K562 (cell line): Measurements from ENCODE around the gene ECM1. TPM values are rescaled to one million over a fixed set of nuclear protein-coding genes. Genes with fewer than 3 reads are reported as not detected.

Experiments used
- BCOR ChIP-seq: fragments of 450-650 bp; IDR thresholded peaks from 2 replicates; pipeline ENCODE4 v1.6.1; 2016
- BRF1 ChIP-seq: IDR thresholded peaks from 3 replicates; pipeline ENCODE4 v1.6.1; 2011; ENCODE audit warnings: borderline replicate concordance, mild to moderate bottlenecking; ENCODE audit not compliant: insufficient read length; ENCODE audit errors: extremely low read depth
- DACH1 ChIP-seq: fragments of 450-650 bp; IDR thresholded peaks from 2 replicates; pipeline ENCODE4 v1.6.1; 2018; ENCODE audit not compliant: partially characterized antibody
- FOXK1 ChIP-seq: sonication (generic); formaldehyde crosslinking; IDR thresholded peaks from 2 replicates; pipeline ENCODE4 v1.8.0; 2022; ENCODE audit warnings: missing genetic modification reagents, mild to moderate bottlenecking, borderline replicate concordance
- GABPB2 ChIP-seq: fragments of 250-450 bp; sonication (Bioruptor Pico); conservative IDR thresholded peaks from 2 replicates; pipeline ENCODE4 v1.5.1; 2021; ENCODE audit warnings: mild to moderate bottlenecking
- HDAC8 ChIP-seq: fragments of 450-650 bp; IDR thresholded peaks from 2 replicates; pipeline ENCODE4 v1.6.1; 2016; ENCODE audit warnings: mild to moderate bottlenecking, missing genetic modification characterization, moderate library complexity, missing compliant biosample characterization
- HEY1 ChIP-seq: fragments of 250-450 bp; sonication (Bioruptor Pico); IDR thresholded peaks from 2 replicates; pipeline ENCODE4 v1.5.0; 2020; ENCODE audit warnings: mild to moderate bottlenecking, moderate library complexity, borderline replicate concordance
- KDM1A ChIP-seq, 2 experiments: fragments of 450-650 bp; IDR thresholded peaks; 2 replicates each; pipeline ENCODE4 v1.6.1; 2016; ENCODE audit warnings: mild to moderate bottlenecking in 2 of 2
- KLF13 ChIP-seq: fragments of 450-650 bp; IDR thresholded peaks from 2 replicates; pipeline ENCODE4 v1.6.1; 2016; ENCODE audit warnings: missing genetic modification characterization, low read depth, mild to moderate bottlenecking, missing compliant biosample characterization, moderate library complexity, borderline replicate concordance
- MTF1 ChIP-seq: fragments of 250-450 bp; sonication (Bioruptor Pico); IDR thresholded peaks from 2 replicates; pipeline ENCODE4 v1.9.0; 2021; ENCODE audit warnings: moderate library complexity, mild to moderate bottlenecking, inconsistent platforms, borderline replicate concordance
- NCOR1 ChIP-seq: fragments of 450-650 bp; IDR thresholded peaks from 2 replicates; pipeline ENCODE4 v1.6.1; 2016; ENCODE audit warnings: mild to moderate bottlenecking, moderate library complexity
- NFE2 ChIP-seq: IDR thresholded peaks from 2 replicates; pipeline ENCODE4 v1.6.1; 2014; ENCODE audit warnings: antibody characterized with exemption, low read depth
- PHF21A ChIP-seq: fragments of 450-650 bp; IDR thresholded peaks from 2 replicates; pipeline ENCODE4 v1.6.1; 2017; ENCODE audit warnings: low read depth, borderline replicate concordance
- SAP30 ChIP-seq: fragments of 200-600 bp; sonication (generic); IDR thresholded peaks from 2 replicates; pipeline ENCODE4 v1.6.1; 2012; ENCODE audit warnings: borderline replicate concordance, low read depth, mild to moderate bottlenecking, moderate library complexity, low read length, control low read depth, inconsistent platforms; ENCODE audit not compliant: insufficient read depth, poor library complexity, severe bottlenecking
- SMAD1 ChIP-seq: fragments of 150-350 bp; IDR thresholded peaks from 2 replicates; pipeline ENCODE4 v1.6.1; 2014; ENCODE audit warnings: low read length, low read depth; ENCODE audit not compliant: partially characterized antibody
- SRSF3 ChIP-seq: fragments of 200-400 bp; formaldehyde crosslinking; IDR thresholded peaks from 2 replicates; pipeline ENCODE4 v1.6.1; 2016; ENCODE audit warnings: mild to moderate bottlenecking, low read length, moderate library complexity; ENCODE audit not compliant: insufficient read depth
- ZNF140 ChIP-seq: fragments of 250-450 bp; sonication (Bioruptor Pico); IDR thresholded peaks from 2 replicates; pipeline ENCODE4 v1.8.0; 2021; ENCODE audit warnings: moderate library complexity, mild to moderate bottlenecking, inconsistent platforms
- ZNF76 ChIP-seq: fragments of 250-450 bp; sonication (Bioruptor Pico); IDR thresholded peaks from 2 replicates; pipeline ENCODE4 v1.4.0; 2020; ENCODE audit warnings: mild to moderate bottlenecking, moderate library complexity, borderline replicate concordance
- polyA plus RNA-seq, 8 experiments: library from polyadenylated mRNA; depleted of rRNA in 4 of 8; stranded (reverse) in 5 of 8; unstranded in 3 of 8; fragments of >200 nt; fragmentation: Nextera tagmentation in 2 of 8; fragmentation: Illumina TruSeq in 1 of 8; extraction: Ambion mirVana in 2 of 8; extraction: Trizol in 1 of 8; gene quantifications; 2 replicates each; pipeline versions ENCODE4 v1.2.1 to v1.2.3, GENCODE V29; 2011 to 2014; ENCODE audit warnings: inconsistent platforms in 1 of 8, missing spikeins in 1 of 8
- total RNA-seq, 7 experiments: library from RNA; depleted of rRNA in 6 of 7; stranded (reverse); fragments of >200 nt in 6 of 7; fragmentation: Illumina TruSeq in 2 of 7; extraction: Trizol in 2 of 7; gene quantifications; 2 replicates each; pipeline versions ENCODE4 v1.2.1 to v1.2.3, GENCODE V29; 2011 to 2021; ENCODE audit warnings: low replicate concordance in 1 of 7
- TF ChIP-seq, protein P1 (sequence below): conservative IDR thresholded peaks from 2 replicates; pipeline ENCODE4 v1.6.1; 2011; ENCODE audit warnings: low read depth, mild to moderate bottlenecking, low read length; ENCODE audit not compliant: control insufficient read depth
- TF ChIP-seq, protein P2 (sequence below), 2 experiments: fragments of 450-650 bp in 1 of 2; sonication (generic) in 1 of 2; formaldehyde crosslinking; conservative IDR thresholded peaks; 2 replicates each; pipeline versions ENCODE4 v1.4.0 to v1.8.1; 2020 to 2022; ENCODE audit warnings: mild to moderate bottlenecking in 1 of 2, missing genetic modification reagents in 1 of 2
- TF ChIP-seq, protein P3 (sequence below): fragments of 450-650 bp; formaldehyde crosslinking; IDR thresholded peaks from 2 replicates; pipeline ENCODE4 v1.4.0; 2020; ENCODE audit warnings: mild to moderate bottlenecking, moderate library complexity
- TF ChIP-seq, protein P4 (sequence below), 3 experiments: fragments of 200-800 bp in 1 of 3; fragments of 250-450 bp in 1 of 3; fragments of 450-650 bp in 1 of 3; sonication (Bioruptor Pico) in 1 of 3; sonication (Bioruptor generic) in 1 of 3; formaldehyde crosslinking in 1 of 3; IDR thresholded peaks; 2 replicates each; pipeline versions ENCODE4 v1.6.1 to v1.8.0; 2016 to 2022; ENCODE audit warnings: mild to moderate bottlenecking in 2 of 3, missing genetic modification characterization in 2 of 3, missing compliant biosample characterization in 1 of 3, moderate library complexity in 1 of 3

Gene ECM1
- total and polyA plus RNA-seq, 9 of the 15 experiments (the other 6 are each of a cell fraction or from before 2014, with no cell fraction given): 6.6 to 52.2 (median 12.8) TPM

DNA sequence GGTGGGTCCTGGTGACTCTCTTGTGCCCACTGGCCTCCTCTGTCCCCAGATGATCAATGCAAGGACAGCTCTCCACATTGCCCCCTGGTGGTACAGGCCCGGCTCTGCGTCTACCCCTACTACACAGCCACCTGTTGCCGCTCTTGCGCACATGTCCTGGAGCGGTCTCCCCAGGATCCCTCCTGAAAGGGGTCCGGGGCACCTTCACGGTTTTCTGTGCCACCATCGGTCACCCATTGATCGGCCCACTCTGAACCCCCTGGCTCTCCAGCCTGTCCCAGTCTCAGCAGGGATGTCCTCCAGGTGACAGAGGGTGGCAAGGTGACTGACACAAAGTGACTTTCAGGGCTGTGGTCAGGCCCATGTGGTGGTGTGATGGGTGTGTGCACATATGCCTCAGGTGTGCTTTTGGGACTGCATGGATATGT, 52.1 kb downstream of the ECM1 start (continued):
- TF ChIP-seq SRSF3 (no peak), HDAC8 (tag) (no peak), GABPB2 (CRISPR knock-in tag) (no peak), NCOR1 (no peak), KDM1A (IDR thresholded peaks at IDR 0.05) (no peak), HEY1 (CRISPR knock-in tag) (no peak), KLF13 (tag) (no peak; the same call in 1 of the 2 replicates), BCOR (no peak), SAP30 (no peak), PHF21A (no peak), DACH1 (no peak), FOXK1 (CRISPR knock-in tag) (no peak), BRF1 (no peak), ZNF140 (CRISPR knock-in tag) (no peak), SMAD1 (no peak), ZNF76 (no peak), NFE2 (no peak), MTF1 (CRISPR knock-in tag) (no peak)
- TF ChIP-seq, protein P1, sequence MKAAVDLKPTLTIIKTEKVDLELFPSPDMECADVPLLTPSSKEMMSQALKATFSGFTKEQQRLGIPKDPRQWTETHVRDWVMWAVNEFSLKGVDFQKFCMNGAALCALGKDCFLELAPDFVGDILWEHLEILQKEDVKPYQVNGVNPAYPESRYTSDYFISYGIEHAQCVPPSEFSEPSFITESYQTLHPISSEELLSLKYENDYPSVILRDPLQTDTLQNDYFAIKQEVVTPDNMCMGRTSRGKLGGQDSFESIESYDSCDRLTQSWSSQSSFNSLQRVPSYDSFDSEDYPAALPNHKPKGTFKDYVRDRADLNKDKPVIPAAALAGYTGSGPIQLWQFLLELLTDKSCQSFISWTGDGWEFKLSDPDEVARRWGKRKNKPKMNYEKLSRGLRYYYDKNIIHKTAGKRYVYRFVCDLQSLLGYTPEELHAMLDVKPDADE: 0 out of 2 replicates have a peak, but pooled peaks have one; percentile 14
- TF ChIP-seq, protein P2, sequence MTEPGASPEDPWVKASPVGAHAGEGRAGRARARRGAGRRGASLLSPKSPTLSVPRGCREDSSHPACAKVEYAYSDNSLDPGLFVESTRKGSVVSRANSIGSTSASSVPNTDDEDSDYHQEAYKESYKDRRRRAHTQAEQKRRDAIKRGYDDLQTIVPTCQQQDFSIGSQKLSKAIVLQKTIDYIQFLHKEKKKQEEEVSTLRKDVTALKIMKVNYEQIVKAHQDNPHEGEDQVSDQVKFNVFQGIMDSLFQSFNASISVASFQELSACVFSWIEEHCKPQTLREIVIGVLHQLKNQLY (CRISPR knock-in tag; conservative IDR thresholded peaks at IDR 0.05): no peak
- TF ChIP-seq, protein P3, sequence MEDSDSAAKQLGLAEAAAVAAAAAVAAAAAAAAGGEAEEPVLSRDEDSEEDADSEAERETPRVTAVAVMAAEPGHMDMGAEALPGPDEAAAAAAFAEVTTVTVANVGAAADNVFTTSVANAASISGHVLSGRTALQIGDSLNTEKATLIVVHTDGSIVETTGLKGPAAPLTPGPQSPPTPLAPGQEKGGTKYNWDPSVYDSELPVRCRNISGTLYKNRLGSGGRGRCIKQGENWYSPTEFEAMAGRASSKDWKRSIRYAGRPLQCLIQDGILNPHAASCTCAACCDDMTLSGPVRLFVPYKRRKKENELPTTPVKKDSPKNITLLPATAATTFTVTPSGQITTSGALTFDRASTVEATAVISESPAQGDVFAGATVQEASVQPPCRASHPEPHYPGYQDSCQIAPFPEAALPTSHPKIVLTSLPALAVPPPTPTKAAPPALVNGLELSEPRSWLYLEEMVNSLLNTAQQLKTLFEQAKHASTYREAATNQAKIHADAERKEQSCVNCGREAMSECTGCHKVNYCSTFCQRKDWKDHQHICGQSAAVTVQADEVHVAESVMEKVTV (CRISPR knock-in tag): 0 out of 2 replicates have a peak, but pooled peaks have one; percentile 7
- TF ChIP-seq, protein P4, sequence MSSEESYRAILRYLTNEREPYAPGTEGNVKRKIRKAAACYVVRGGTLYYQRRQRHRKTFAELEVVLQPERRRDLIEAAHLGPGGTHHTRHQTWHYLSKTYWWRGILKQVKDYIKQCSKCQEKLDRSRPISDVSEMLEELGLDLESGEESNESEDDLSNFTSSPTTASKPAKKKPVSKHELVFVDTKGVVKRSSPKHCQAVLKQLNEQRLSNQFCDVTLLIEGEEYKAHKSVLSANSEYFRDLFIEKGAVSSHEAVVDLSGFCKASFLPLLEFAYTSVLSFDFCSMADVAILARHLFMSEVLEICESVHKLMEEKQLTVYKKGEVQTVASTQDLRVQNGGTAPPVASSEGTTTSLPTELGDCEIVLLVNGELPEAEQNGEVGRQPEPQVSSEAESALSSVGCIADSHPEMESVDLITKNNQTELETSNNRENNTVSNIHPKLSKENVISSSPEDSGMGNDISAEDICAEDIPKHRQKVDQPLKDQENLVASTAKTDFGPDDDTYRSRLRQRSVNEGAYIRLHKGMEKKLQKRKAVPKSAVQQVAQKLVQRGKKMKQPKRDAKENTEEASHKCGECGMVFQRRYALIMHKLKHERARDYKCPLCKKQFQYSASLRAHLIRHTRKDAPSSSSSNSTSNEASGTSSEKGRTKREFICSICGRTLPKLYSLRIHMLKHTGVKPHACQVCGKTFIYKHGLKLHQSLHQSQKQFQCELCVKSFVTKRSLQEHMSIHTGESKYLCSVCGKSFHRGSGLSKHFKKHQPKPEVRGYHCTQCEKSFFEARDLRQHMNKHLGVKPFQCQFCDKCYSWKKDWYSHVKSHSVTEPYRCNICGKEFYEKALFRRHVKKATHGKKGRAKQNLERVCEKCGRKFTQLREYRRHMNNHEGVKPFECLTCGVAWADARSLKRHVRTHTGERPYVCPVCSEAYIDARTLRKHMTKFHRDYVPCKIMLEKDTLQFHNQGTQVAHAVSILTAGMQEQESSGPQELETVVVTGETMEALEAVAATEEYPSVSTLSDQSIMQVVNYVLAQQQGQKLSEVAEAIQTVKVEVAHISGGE (CRISPR knock-in tag; IDR thresholded peaks at IDR 0.05): no peak
